Suprapubic skin (tissue), 4 donors: ENCODE data around the gene CNN3.

Source experiments
- CTCF ChIP-seq, 2 donors: fragments of 200-600 bp in 1 of 2; fragments of 450-650 bp in 1 of 2; sonication (generic) in 1 of 2; IDR thresholded peaks; one replicate each; pipeline ENCODE4 v1.5.1; 2016 to 2019; ENCODE audit warnings: antibody characterized with exemption in 2 of 2, mild to moderate bottlenecking in 1 of 2, moderate library complexity in 1 of 2
- EP300 ChIP-seq: sonication (generic); formaldehyde crosslinking; IDR thresholded peaks from one replicate; pipeline ENCODE4 v1.6.1; 2017; ENCODE audit warnings: antibody characterized with exemption
- POLR2A ChIP-seq, 2 donors: fragments of 450-650 bp; IDR thresholded peaks; one replicate each; pipeline ENCODE4 v1.6.1; 2017; ENCODE audit warnings: antibody characterized with exemption in 2 of 2, mild to moderate bottlenecking in 2 of 2, moderate library complexity in 2 of 2
- POLR2AphosphoS5 ChIP-seq, 3 donors: sonication (generic); formaldehyde crosslinking; IDR thresholded peaks; one replicate each; pipeline ENCODE4 v1.6.1; 2017; ENCODE audit warnings: antibody characterized with exemption in 3 of 3

GRCh38 chr1:94865360-94865759, 61.5 kb downstream of the CNN3 start:
- TF ChIP-seq POLR2A (IDR thresholded peaks at IDR 0.05) (no peak), POLR2AphosphoS5 (IDR thresholded peaks at IDR 0.05) (no peak), CTCF (IDR thresholded peaks at IDR 0.05) (no peak), EP300 (no peak)
